ENCODE results near the gene TPRA1.
"Not testable (repeated sequence)": the region's sequence is repeated elsewhere in the genome, so short reads cannot be mapped to it uniquely, and the experiment has no call there.

TPRA1 gene

DNA sequence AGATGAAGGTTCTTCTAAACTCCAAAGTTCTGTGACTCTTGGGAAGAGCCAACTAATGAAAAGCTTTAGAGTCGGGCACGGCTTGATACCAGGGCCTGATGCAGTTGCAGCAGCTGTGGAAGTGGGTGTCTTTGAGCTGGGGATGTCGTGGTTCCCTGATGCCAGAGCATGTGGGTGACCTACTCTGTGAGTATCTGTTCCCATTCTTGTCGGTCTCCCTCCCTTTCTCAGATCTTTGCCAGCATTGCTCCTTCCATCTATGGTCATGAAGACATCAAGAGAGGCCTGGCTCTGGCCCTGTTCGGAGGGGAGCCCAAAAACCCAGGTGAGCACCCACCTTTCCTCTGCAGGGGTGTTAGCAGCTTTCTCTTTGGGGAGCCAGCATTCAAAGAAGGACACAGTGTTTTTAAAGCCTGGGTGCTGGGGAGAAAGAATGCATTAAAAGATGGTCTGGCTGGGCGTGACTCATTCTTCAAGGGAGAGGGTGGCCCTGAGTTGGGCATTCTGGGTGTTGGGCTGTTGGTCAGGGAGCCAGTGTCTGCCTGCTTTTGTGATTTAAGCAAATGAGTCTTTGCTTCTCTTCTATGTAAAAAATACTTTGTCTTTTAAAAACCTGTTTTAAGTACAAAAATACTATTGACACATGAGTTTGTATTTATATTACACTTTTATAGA lies 25.2 kb upstream of the TPRA1 start:
- DNase-seq = no peak

DNA sequence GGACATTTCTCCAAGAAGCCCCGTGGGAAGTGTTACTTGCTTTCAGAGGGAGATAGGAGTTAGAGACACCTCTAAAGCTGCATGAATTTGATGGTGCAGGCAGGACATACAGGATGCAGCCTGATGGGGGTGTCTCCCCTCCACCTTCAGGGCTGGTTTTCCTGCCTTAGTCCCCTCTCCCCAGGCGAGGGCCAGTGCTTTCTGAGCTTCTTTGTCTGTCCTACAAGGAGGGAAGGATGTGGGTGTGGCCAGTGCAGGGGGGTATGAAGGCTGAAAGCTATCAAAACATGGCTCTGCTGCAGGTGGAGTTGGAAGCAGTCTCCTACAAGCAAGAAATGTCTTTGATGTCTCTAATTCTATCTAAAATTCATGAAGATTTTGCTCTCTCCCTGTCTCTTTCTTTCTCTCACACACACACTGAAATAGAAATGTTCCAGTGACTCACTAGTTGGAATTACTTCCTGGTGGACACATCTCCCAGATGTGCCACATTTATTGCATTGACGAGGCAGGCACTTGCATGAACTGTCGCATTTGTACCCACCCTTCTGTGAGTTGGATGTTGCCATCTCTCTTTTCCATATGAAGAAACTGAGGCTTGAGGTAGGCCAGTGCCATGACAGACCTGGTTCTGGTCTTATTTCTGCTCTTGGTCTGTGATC lies 24.5 kb upstream of the TPRA1 start:
- DNase-seq = no peak

DNA sequence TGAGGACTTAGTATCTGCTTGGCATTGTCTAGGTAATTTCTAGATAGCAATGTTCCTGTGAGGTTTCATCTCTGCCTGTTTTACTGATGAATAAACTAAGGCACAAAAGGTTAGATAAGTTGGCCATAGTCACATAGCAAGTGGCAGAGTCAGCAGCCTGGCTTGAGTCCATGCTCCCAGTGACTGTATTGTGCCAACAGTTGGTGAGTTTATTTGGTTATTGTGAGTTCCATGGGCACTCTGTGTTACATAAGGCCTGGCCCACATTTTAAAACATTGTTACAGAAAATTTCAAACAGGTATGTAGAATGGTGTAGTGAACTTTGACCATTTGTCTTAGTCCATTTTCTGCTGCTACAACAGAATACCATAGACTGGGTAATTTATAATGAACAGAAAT lies 22.9 kb upstream of the TPRA1 start:
- DNase-seq = no peak

DNA sequence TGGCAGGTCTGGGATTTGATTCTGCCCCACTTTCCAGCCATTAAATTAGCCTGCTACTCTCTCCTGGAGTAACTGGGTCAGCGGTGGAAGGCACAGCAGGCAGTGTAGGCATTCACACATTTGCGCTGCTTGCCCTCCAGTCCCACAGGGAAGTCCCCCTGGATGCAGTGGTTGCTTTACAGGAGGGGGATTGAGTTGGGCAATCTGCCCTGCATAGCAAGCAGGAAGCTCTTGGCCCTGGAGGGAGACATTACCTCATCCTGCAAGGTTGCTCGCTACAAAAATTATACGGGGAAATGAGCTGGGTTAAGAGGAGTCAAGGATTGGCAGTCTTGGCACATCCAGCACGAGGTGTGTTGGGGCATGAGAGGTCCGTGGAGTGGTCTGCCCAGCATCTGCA lies 22.4 kb upstream of the TPRA1 start:
- DNase-seq = no peak

DNA sequence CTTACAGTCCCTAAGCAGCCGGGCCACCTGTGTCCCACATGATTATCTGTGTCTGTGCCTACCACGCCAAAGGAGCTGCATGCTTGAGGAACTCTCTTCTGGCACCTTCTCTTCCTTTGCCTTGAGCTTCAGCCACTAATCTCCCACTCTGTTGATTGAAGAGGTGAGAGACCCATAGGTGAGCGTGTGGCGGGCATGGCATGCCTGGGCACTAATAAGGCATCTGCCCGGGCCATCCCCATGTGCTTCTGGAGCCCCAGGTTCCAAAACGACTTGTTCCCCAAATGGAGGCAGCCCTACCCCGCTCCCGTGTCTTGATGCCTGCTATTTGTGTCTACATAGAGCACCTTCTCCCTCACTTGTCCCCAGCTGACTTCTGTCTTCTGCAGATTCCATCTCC lies 20.7 kb upstream of the TPRA1 start:
- DNase-seq = no peak

DNA sequence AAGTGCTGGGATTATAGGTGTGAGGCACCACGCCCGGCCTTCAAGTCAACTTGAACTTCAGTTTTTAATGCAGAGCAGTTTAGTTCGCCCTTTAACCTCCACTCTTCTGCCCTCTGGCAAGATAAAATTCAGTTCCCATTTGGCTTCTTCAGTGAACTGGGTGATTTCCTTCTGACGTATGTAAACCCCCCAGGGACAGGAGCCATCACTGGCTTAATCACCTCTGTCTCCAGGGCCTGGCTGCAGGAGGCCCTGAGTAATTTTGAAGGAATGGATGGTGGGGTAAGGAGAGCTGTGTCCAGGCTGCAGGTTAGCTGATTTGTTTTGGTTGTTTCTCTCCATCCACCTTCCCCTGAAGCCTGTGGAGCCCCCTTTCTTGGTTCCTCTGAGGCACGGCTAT lies 19.6 kb upstream of the TPRA1 start:
- DNase-seq = no peak

DNA sequence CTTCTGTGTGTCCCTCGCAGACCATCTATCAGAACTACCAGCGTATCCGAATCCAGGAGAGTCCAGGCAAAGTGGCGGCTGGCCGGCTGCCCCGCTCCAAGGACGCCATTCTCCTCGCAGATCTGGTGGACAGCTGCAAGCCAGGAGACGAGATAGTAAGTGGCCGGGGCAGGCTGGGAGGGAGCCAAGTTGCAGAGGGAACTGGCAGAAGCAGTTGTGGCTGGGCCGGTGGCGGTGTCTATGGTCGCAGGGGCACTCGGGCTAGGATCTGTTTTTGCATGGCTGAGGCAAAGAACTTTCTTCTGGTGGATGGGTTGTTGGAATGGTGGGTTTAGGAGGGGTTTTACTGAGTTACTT lies 17.8 kb upstream of the TPRA1 start:
- no peak for DNase-seq

DNA sequence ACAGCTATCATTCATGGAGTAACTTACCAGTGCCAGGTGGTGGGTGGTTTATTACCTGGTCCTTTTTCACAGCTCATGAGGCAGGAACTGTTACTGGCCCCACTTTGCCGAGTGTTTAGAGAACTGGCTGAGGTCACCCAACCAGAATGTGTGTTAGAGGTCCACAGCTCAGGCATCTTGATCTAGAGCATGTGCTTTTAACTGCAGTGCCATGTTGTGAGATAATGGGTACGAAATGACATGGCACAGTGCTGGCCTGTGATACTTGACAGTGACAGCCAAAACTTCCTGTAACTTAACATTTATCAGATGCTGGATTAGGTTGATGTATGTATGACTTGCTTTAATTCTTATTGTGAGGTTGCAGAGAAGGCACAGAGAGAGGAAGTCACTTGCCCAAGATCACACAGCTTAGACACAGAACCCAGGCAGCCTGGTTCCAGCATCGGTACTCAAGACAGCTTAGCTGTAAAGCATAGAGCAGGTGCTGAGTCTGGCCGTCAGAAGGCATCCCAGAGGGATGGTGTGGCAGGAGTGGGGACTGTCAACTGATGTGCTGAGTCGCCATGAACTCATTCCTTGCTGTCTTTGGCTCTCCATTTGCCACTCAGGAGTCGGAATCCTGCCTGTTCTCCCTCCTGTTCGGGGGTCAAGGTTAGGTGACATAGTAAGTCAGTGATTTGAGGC lies 17.3 kb upstream of the TPRA1 start:
- DNase-seq = no peak

DNA sequence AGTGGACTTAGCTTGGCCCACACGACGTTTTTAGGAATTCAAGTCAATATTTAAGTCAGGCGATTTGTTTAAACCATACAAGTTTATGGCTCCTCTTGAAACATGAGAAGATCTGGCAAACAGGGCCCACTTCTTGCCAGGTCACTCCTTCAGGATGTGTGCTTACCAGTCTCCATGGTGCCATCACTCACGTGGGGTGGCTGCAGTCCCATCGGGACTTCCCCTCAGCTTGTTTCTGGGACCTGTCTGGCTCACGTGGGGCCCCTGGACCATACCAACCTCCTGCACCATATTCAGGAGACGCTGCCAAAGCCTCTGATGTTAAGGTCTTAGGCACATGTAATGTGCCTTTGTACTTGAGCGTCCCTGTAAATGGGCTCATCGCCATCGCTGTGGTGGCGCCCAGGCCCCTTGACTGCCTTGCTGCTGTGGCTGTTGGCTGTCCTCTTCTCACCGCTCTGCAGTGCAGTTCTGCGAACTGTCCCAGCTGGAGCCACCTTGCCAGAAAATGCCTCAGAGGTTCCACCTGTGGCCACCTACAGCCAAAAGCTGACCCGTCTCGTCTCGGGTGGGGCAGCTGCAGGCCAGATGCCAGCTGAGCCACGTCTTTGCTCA lies 16.6 kb upstream of the TPRA1 start:
- DNase-seq = no peak

DNA sequence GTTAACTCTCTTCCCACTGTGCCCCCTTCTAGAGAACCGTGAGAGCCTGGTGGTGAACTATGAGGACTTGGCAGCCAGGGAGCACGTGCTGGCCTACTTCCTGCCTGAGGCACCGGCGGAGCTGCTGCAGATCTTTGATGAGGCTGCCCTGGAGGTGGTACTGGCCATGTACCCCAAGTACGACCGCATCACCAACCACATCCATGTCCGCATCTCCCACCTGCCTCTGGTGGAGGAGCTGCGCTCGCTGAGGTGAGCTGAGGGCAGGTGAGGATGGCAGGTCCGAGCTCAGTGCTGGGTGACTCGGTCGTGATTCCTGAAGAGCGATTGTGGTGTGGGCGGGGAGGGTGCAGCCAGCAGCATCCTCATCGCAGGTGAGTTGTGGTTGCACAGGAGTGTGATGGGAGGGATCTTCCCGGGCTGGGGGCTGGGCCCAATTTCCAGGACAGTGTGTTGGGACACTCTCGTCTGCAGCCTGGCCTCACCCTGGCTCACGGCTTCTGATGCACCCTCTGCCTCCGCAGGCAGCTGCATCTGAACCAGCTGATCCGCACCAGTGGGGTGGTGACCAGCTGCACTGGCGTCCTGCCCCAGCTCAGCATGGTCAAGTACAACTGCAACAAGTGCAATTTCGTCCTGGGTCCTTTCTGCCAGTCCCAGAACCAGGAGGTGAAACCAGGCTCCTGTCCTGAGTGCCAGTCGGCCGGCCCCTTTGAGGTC lies 15.7 kb upstream of the TPRA1 start:
- no peak for DNase-seq

DNA sequence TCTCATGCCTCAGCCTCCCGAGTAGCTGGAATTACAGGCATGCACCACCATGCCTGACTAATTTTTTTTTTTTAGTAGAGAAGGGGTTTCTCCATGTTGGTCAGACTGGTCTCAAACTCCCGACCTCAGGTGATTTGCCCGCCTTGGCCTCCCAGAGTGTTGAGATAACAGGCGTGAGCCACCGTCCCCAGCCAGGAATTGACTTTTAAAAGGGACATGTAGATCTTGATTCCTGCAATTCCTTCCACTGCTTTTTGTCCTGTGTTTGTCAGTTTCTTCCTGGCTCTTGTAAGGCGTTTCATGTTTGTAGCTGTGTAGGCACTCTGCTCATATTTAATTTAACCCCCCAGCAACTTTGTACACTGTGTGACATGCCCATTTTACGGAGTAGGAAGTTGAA lies 15.0 kb upstream of the TPRA1 start:
- DNase-seq = not testable (repeated sequence)

DNA sequence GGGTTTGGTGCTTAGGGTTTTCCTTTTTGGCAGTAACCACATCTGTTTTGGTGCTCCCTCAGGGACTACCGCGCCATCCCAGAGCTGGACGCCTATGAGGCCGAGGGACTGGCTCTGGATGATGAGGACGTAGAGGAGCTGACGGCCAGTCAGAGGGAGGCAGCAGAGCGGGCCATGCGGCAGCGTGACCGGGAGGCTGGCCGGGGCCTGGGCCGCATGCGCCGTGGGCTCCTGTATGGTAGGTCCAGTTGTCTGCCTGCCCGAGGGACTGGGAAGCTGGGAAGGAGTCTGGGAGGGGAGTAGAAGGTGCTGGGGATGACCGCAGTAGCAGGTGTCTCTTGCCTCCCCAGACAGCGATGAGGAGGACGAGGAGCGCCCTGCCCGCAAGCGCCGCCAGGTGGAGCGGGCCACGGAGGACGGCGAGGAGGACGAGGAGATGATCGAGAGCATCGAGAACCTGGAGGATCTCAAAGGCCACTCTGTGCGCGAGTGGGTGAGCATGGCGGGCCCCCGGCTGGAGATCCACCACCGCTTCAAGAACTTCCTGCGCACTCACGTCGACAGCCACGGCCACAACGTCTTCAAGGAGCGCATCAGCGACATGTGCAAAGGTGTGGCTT lies 14.1 kb upstream of the TPRA1 start:
- DNase-seq = no peak

DNA sequence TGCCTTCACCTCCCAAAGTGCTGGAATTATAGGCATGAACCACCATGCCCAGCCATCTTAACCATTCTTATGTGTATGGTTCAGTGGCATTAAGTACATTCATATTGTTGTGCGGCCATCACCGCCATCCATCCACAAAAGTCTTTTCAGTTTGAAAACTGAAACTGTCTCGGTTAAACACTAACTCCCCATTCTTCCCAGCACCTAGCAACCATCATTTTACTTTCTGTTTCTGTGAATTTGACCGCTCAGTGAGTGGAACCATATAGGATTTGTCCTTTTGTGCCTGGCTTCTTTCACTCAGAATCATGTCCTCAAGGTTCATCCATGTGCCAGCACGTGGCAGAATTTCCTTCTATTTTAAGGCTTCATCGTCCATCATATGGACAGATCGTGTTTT lies 13.5 kb upstream of the TPRA1 start:
- DNase-seq = no peak

DNA sequence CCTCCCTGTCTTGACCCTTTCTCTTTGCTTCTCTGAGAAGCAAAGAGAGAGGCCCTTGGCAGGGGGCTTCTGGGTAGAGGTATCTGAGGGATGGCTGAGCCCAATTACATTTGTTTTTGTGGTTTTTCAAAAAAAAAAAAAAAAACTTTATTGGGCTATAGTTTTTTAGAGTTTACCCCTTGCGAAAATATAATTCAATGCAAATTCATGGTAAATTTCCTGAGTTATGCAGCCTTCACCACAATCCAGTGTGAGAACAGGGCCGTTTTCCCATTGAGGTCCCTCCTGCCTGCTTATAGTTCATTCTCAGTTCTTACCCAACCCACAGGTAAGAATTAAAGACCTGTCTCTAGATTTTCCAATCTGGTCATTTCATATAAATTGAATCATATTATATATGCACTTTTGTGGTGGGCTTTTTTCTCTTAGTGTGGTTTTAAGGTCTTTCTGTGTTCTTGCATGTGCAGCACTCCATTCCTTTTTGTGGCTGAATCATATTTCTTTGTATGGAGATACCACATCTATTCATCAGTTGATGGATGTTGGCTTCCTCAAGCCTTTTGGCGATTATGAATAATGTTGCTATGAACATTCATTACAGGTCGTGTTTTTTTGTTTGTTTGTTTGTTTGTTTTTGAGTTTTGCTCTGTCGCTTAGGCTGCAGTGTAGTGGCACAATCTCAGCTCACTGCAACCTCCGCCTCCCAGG lies 10.4 kb upstream of the TPRA1 start:
- DNase-seq = no peak

DNA sequence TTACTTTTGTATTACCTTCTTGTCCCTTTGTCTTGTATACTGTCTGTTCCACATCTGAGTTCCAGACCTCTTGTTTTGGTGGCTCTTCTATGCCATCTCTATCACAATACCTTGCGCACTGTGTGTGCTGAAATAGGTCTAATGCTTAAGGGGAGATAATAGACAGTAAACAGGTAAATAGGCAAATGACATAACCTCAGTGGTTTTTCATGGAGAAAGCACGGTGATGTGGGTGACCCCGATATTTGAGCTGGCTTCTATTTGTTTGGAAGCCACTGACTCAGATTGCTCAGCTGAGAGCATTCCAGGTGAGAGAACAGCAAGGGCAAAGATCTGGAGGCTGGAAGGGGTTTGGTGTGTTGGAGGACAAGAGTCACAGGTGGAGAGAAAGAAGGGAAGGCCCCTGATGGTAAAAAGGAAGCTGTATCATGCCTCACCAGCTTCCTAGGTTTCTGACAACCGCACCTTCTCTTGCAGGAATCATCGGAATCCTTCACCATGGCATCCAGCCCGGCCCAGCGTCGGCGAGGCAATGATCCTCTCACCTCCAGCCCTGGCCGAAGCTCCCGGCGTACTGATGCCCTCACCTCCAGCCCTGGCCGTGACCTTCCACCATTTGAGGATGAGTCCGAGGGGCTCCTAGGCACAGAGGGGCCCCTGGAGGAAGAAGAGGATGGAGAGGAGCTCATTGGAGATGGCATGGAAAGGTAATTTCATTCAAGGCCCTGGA lies 8.5 kb upstream of the TPRA1 start:
- DNase-seq = no peak

DNA sequence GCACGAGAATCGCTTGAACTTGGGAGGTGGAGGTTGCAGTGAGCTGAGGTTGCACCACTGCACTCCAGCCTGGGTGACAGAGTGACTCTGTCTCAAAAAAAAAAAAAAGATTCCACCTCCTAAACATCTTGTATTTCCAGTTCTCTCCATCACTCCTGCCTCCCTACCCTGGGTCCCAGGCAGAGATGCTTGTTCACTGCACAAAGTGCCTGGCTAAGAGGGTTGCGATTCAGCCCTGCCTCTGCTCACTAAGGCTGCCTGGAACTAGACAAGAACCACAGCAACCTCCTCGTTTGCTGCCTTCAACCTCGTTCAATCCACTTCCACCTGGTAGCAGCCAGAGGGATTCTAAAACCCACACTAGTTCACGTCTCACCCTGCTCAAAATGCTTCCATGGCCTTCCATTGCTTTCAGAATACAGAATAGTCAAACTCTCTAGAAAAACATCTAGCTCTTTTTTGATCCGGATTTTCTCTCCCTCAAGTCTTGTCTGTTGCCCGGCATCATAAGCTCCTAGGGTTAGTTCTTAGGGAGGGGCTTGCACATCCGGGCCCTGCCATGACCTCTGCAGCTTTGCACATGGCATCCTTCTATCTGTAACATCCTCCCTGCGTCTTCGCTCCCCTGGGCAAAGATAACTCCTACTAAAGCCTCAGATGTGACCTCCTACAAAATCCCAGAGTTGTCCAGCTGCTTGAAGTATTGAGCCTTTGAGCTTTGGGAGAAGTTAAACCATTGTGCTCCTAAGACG lies 6.7 kb upstream of the TPRA1 start:
- DNase-seq = no peak

DNA sequence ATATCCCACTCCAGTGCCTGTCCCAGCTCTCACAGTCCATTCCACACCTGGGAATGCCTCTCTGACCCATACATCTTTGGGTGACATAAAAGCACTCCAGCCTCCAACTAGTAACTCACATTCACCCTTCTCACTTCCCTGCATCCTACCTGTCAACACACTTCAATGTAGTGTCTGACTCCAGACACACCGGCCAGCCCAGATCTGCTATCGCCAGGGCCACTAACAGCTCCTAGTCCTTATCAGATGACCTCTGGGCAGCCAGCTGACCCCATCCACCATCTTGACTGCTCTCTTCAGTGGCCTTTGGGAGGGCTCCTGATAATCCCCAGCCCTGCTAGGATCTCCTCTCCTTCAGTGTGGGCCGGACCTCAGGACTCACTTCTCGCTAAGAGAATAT lies 4.8 kb upstream of the TPRA1 start:
- DNase-seq = no peak

DNA sequence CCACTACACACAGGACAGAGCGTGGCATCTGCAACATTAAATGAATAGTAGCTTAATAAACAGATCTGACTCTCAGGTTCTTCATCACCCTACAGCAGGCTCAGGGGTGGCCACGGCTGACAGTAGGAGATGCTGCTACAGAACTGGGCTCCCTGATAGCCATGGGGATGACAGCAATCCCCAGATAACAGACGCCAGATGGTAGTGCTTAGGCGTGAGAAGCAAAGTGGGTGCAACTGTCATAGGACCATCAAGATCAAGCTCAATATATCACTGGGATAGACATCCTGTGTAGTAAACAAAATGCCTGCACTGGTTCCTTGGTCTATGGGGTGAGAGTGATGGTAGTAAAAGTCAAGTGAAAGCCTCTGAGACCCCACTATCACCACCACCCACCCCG lies 2.6 kb upstream of the TPRA1 start:
- DNase-seq = no peak

DNA sequence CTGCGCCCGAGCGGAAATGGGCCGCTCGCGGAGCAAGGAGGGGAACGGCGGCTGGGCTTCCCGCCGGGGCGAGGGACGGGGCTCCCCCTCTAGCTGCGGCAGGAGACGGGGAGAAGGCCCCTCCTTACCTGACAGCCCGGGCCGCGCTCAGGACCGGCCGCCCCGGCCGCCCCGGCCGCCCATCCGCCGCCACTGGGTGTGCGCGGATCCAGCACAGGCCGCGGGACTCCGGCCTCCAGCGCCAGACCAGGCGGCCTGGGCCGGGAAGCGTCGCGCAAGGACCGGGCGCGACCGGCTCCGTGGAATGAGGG lies 296 bp downstream of the TPRA1 start:
- DNase-seq = no peak

DNA sequence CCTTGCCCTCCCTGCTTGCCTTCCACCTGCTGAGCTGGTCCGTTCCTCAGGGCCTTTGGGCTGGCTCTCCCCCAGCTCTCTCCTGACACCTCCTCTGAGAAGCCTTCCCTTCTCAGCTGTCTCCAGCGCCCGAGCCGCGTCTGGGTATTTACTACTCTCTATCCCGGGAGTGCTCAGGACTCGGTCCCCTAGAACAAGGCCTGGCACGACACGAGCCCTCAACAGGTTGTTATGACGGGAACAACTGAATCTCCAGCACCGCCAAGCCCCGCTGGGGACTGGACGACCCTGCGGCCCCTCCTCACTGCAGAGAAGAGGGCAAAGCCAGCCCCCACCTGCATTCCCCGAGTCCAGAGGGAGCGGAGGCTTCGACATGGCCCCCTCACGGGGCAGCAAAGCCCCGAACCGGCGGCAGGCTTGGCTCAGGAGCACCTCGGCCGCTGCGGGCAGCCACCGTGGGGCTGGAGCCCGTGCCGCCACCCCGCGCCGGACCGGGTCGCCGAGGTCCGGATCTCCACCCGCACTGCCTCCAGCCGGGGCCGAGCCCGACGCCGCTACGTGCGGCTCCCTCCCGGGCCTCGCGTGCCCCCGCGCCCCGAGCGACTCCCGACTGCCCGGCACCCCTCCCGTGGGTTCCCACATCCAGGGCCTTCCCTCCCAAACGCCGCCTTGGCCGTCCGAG lies 792 bp downstream of the TPRA1 start:
- no peak for DNase-seq
